HL-60 (cell line): ENCODE results near the gene PAPOLA.

Experiments used
- DNase-seq, 2 experiments: peaks; one replicate each; pipeline ENCODE4 v3.0.0-alpha.2; 2010 to 2020; ENCODE audit warnings: low read depth in 1 of 2, low spot score in 1 of 2
- H3K27ac ChIP-seq: fragments of 250-450 bp; sonication (Bioruptor Pico); replicated peaks from 2 replicates; pipeline ENCODE4 v1.5.1; 2020; ENCODE audit warnings: mild to moderate bottlenecking, moderate library complexity
- H3K27me3 ChIP-seq: fragments of 250-450 bp; sonication (Bioruptor Pico); 2 replicates; pipeline ENCODE4 v1.5.1; 2021; ENCODE audit warnings: mild to moderate bottlenecking, moderate library complexity; ENCODE audit not compliant: insufficient read depth, poor library complexity, severe bottlenecking
- H3K4me3 ChIP-seq: replicated peaks from 2 replicates; pipeline ENCODE4 v1.5.1; 2011; ENCODE audit warnings: mild to moderate bottlenecking, control low read depth, low read length; ENCODE audit not compliant: insufficient read depth
- CTCF ChIP-seq: IDR thresholded peaks from one replicate; pipeline ENCODE4 v1.5.1; 2011; ENCODE audit warnings: low read length, control low read depth, inconsistent platforms; ENCODE audit not compliant: insufficient read depth
- GABPA ChIP-seq: IDR thresholded peaks from 2 replicates; pipeline ENCODE4 v1.6.1; 2012; ENCODE audit warnings: low read depth
- POLR2AphosphoS5 ChIP-seq: IDR thresholded peaks from 2 replicates; pipeline ENCODE4 v1.6.1; 2012; ENCODE audit warnings: low read depth
- SPI1 ChIP-seq: IDR thresholded peaks from 2 replicates; pipeline ENCODE4 v1.6.1; 2012; ENCODE audit warnings: low read depth, mild to moderate bottlenecking, borderline replicate concordance
- TF ChIP-seq, protein P1 (sequence below): IDR thresholded peaks from 2 replicates; pipeline ENCODE4 v1.6.1; 2012; ENCODE audit warnings: low read depth; ENCODE audit not compliant: insufficient replicate concordance

Gene PAPOLA

GRCh38 chr14:96582411-96582961, 80.3 kb downstream of the PAPOLA start:
- Histone ChIP-seq H3K27me3 (peaks cover 12% of the 10 kb centered on the region), H3K27ac (no peak overlapping the region), H3K4me3 (no peak overlapping the region)
- DNase-seq, result no peak
- TF ChIP-seq POLR2AphosphoS5 (no peak), CTCF (no peak), SPI1 (no peak), GABPA (no peak)
- TF ChIP-seq, protein P1, sequence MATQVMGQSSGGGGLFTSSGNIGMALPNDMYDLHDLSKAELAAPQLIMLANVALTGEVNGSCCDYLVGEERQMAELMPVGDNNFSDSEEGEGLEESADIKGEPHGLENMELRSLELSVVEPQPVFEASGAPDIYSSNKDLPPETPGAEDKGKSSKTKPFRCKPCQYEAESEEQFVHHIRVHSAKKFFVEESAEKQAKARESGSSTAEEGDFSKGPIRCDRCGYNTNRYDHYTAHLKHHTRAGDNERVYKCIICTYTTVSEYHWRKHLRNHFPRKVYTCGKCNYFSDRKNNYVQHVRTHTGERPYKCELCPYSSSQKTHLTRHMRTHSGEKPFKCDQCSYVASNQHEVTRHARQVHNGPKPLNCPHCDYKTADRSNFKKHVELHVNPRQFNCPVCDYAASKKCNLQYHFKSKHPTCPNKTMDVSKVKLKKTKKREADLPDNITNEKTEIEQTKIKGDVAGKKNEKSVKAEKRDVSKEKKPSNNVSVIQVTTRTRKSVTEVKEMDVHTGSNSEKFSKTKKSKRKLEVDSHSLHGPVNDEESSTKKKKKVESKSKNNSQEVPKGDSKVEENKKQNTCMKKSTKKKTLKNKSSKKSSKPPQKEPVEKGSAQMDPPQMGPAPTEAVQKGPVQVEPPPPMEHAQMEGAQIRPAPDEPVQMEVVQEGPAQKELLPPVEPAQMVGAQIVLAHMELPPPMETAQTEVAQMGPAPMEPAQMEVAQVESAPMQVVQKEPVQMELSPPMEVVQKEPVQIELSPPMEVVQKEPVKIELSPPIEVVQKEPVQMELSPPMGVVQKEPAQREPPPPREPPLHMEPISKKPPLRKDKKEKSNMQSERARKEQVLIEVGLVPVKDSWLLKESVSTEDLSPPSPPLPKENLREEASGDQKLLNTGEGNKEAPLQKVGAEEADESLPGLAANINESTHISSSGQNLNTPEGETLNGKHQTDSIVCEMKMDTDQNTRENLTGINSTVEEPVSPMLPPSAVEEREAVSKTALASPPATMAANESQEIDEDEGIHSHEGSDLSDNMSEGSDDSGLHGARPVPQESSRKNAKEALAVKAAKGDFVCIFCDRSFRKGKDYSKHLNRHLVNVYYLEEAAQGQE, result no peak

- TF ChIP-seq GABPA, result no peak
- TF ChIP-seq, protein P1, result no peak
- no peak for TF ChIP-seq CTCF
- TF ChIP-seq POLR2AphosphoS5, result no peak
- TF ChIP-seq SPI1, result no peak
- peaks cover 12% of the 10 kb centered on the region for H3K27me3 ChIP-seq
- H3K4me3 ChIP-seq, result no peak overlapping the region
- H3K27ac ChIP-seq, result no peak overlapping the region
- DNase-seq, result no peak
Observed at GRCh38 chr14:96582995-96583394, 80.8 kb downstream of the PAPOLA start.

DNA sequence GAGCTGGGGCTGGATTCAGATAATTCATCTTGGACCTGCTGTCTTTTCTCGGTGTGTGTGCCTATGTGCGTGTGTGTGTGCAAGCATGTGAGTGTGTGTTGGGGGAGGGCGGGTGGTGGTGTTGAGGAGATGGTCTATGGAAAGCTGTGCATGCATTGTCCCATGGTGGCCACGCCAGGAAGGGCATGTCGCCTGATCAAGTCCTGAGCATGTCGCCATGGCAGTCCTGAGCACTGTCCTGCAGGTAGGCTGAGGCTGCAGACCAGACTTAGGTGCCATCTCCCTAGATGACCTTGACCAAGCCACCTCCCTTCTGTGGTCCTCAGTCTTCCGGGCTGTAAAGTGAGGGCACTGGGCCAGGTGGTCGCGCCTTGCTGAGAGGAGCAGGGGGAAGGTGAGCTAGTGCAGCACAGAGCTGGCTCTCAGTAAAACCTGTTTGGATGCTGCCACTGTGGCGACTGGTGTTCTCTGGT, 81.4 kb downstream of the PAPOLA start:
- TF ChIP-seq SPI1, result no peak
- TF ChIP-seq CTCF, result no peak
- TF ChIP-seq, protein P1, result no peak
- no peak for TF ChIP-seq POLR2AphosphoS5
- no peak for TF ChIP-seq GABPA
- Histone ChIP-seq H3K27me3 (peaks cover 12% of the 10 kb centered on the region), H3K4me3 (no peak overlapping the region), H3K27ac (no peak overlapping the region)
- no peak for DNase-seq
